HT-29 (cell line): ENCODE measurements around the gene MMP25. TPM values are rescaled to one million over a fixed set of nuclear protein-coding genes. Genes with fewer than 3 reads are reported as not detected.
"Not testable (repeated sequence)": the region's sequence is repeated elsewhere in the genome, so short reads cannot be mapped to it uniquely, and the experiment has no call there.

ENCODE experiments used
- DNase-seq: peaks from one replicate; pipeline ENCODE4 v3.0.0-alpha.2; 2015; ENCODE audit warnings: low spot score
- total RNA-seq: library from RNA; depleted of rRNA; stranded (reverse); fragments of >200 nt; shearing (Covaris generic); gene quantifications from 2 replicates; pipeline ENCODE4 v1.2.3, GENCODE V29; 2014

Gene MMP25
- total RNA-seq, 1 experiment from 2014 or later = not detected

- DNase-seq = no peak
Measured at GRCh38 chr16:3054965-3055733, 8.8 kb downstream of the MMP25 start.

- not testable (repeated sequence) for DNase-seq
Measured at GRCh38 chr16:3055734-3056115, 9.4 kb downstream of the MMP25 start.

GRCh38 chr16:3056336-3057180, 10.2 kb downstream of the MMP25 start:
- no peak for DNase-seq

GRCh38 chr16:3057181-3058138, 11.1 kb downstream of the MMP25 start:
- no peak for DNase-seq

- peak; percentile 32 for DNase-seq
Measured at GRCh38 chr16:3058139-3059030, 12.0 kb downstream of the MMP25 start.

GRCh38 chr16:3059041-3059722, 12.8 kb downstream of the MMP25 start:
- DNase-seq = peak; percentile 83

- DNase-seq = no peak
Measured at GRCh38 chr16:3059723-3060242, 13.4 kb downstream of the MMP25 start.

- no peak for DNase-seq
Measured at GRCh38 chr16:3060339-3061127, 14.2 kb downstream of the MMP25 start.

GRCh38 chr16:3062553-3062952, 16.2 kb downstream of the MMP25 start:
- DNase-seq = no peak

- no peak for DNase-seq
Measured at GRCh38 chr16:3063625-3064386, 17.4 kb downstream of the MMP25 start.

- DNase-seq = peak; percentile 25
Measured at GRCh38 chr16:3065069-3065741, 18.8 kb downstream of the MMP25 start, which contains the start of gene IL32. Gene IL32, plus strand, starts transcription at chr16:3065640. Its CDS starts 172 bp downstream, at chr16:3065812.

- no peak for DNase-seq
Measured at GRCh38 chr16:3065742-3066439, 19.5 kb downstream of the MMP25 start.

GRCh38 chr16:3066440-3066748, 20.0 kb downstream of the MMP25 start:
- no peak for DNase-seq

GRCh38 chr16:3068487-3068886, 22.1 kb downstream of the MMP25 start:
- DNase-seq = no peak

- not testable (repeated sequence) for DNase-seq
Measured at GRCh38 chr16:3069146-3069545, 22.8 kb downstream of the MMP25 start.

- DNase-seq = no peak
Measured at GRCh38 chr16:3070608-3071111, 24.3 kb downstream of the MMP25 start.

GRCh38 chr16:3071655-3072054, 25.3 kb downstream of the MMP25 start:
- DNase-seq = no peak
